ENCODE results near the gene FDCSP. TPM values are rescaled to one million over a fixed set of nuclear protein-coding genes. Genes with fewer than 3 reads are reported as not detected.
"Not testable (repeated sequence)": the region's sequence is repeated elsewhere in the genome, so short reads cannot be mapped to it uniquely, and the experiment has no call there.

FDCSP gene
- total RNA-seq, 4 donors from 2014 or later, result not detected

GRCh38 chr4:70191647-70192046, 34.3 kb upstream of the FDCSP start:
- Histone ChIP-seq H3K4me3 (no peak overlapping the region), H3K9me3 (no peaks in the 10 kb centered on the region), H3K27me3 (no peaks in the 10 kb centered on the region), H3K27ac (no peak overlapping the region), H3K36me3 (no peaks in the 10 kb centered on the region), H3K4me1 (no peaks in the 10 kb centered on the region)
- 26 to 27% methylated on average over 1 of the region's 1 CpG for WGBS, 2 donors
- no peak for DNase-seq (ENCODE audit: low spot score in 2 of 2)
- TF ChIP-seq EP300 (IDR thresholded peaks at IDR 0.05) (no peak), POLR2A (IDR thresholded peaks at IDR 0.05) (no peak), CTCF (IDR thresholded peaks at IDR 0.05) (no peak)

- 97% methylated on average over 2 of the region's 2 CpGs for whole genome bisulfite sequencing, 2 donors
- TF ChIP-seq EP300 (IDR thresholded peaks at IDR 0.05), result no peak
- TF ChIP-seq POLR2A (IDR thresholded peaks at IDR 0.05), result no peak
- no peak for TF ChIP-seq CTCF (IDR thresholded peaks at IDR 0.05)
- Histone ChIP-seq H3K27me3 (no peaks in the 10 kb centered on the region), H3K4me3 (no peak overlapping the region), H3K36me3 (no peaks in the 10 kb centered on the region), H3K9me3 (no peaks in the 10 kb centered on the region), H3K4me1 (no peaks in the 10 kb centered on the region), H3K27ac (no peak overlapping the region)
- DNase-seq (ENCODE audit: low spot score in 2 of 2), result no peak
Measured at GRCh38 chr4:70192895-70193294, 33.0 kb upstream of the FDCSP start.

GRCh38 chr4:70195425-70195824, 30.5 kb upstream of the FDCSP start, which contains the start of gene ODAM:
Gene ODAM (plus strand): TSS chr4:70195725. CDS start chr4:70196544, 819 bp downstream.
- H3K27ac ChIP-seq, result no peak within 1 kb of the TSS
- H3K4me3 ChIP-seq, result no peak within 1 kb of the TSS
- DNase-seq (ENCODE audit: low spot score in 2 of 2), result no peak
- WGBS, 2 donors, result 88 to 95% methylated on average over 1 of the region's 1 CpG
- no peaks in the 10 kb centered on the region for H3K27me3 ChIP-seq
- H3K36me3 ChIP-seq, result no peaks in the 10 kb centered on the region
- no peaks in the 10 kb centered on the region for H3K9me3 ChIP-seq
- TF ChIP-seq POLR2A (IDR thresholded peaks at IDR 0.05) (no peak), EP300 (IDR thresholded peaks at IDR 0.05) (no peak), CTCF (IDR thresholded peaks at IDR 0.05) (no peak)
- H3K4me1 ChIP-seq, result no peaks in the 10 kb centered on the region

GRCh38 chr4:70196857-70197256, 29.1 kb upstream of the FDCSP start:
- TF ChIP-seq EP300 (IDR thresholded peaks at IDR 0.05) (no peak), POLR2A (IDR thresholded peaks at IDR 0.05) (no peak)
- Histone ChIP-seq H3K27ac (no peak overlapping the region), H3K9me3 (no peaks in the 10 kb centered on the region), H3K4me1 (no peaks in the 10 kb centered on the region), H3K27me3 (no peaks in the 10 kb centered on the region), H3K4me3 (no peak overlapping the region), H3K36me3 (no peaks in the 10 kb centered on the region)
- WGBS, 2 donors, result 85 to 87% methylated on average over 2 of the region's 2 CpGs
- no peak for DNase-seq (ENCODE audit: low spot score in 2 of 2)

GRCh38 chr4:70197842-70198241, 28.1 kb upstream of the FDCSP start:
- 57 to 72% methylated on average over 2 of the region's 2 CpGs for WGBS, 2 donors
- Histone ChIP-seq H3K4me3 (no peak overlapping the region), H3K9me3 (no peaks in the 10 kb centered on the region), H3K27ac (no peak overlapping the region), H3K36me3 (no peaks in the 10 kb centered on the region), H3K4me1 (no peaks in the 10 kb centered on the region), H3K27me3 (no peaks in the 10 kb centered on the region)
- no peak for DNase-seq (ENCODE audit: low spot score in 2 of 2)
- TF ChIP-seq POLR2A (IDR thresholded peaks at IDR 0.05), result no peak
- TF ChIP-seq EP300 (IDR thresholded peaks at IDR 0.05), result no peak
- TF ChIP-seq CTCF (IDR thresholded peaks at IDR 0.05), result no peak

- 53 to 55% methylated on average over 1 of the region's 1 CpG for WGBS, 2 donors
Measured at GRCh38 chr4:70203601-70204000, 22.3 kb upstream of the FDCSP start.

GRCh38 chr4:70212752-70213151, 13.2 kb upstream of the FDCSP start:
- not testable (repeated sequence) for H3K27ac ChIP-seq; DNase-seq (ENCODE audit: low spot score in 2 of 2); H3K27me3 ChIP-seq; H3K4me1 ChIP-seq; H3K4me3 ChIP-seq; H3K9me3 ChIP-seq; H3K36me3 ChIP-seq
- WGBS, 2 donors, result 74 to 81% methylated on average over 4 of the region's 4 CpGs

More at GRCh38 chr4:70203601-70204000, 22.3 kb upstream of the FDCSP start:
- Histone ChIP-seq H3K27ac (no peak overlapping the region), H3K9me3 (no peaks in the 10 kb centered on the region), H3K36me3 (no peaks in the 10 kb centered on the region), H3K4me1 (no peaks in the 10 kb centered on the region), H3K4me3 (no peak overlapping the region), H3K27me3 (no peaks in the 10 kb centered on the region)
- no peak for TF ChIP-seq EP300 (IDR thresholded peaks at IDR 0.05)
- no peak for TF ChIP-seq POLR2A (IDR thresholded peaks at IDR 0.05)
- no peak for TF ChIP-seq CTCF (IDR thresholded peaks at IDR 0.05)
- DNase-seq (ENCODE audit: low spot score in 2 of 2), result no peak

GRCh38 chr4:70216109-70216508, 9.8 kb upstream of the FDCSP start:
- not testable (repeated sequence) for H3K9me3 ChIP-seq; H3K27me3 ChIP-seq; H3K4me1 ChIP-seq; DNase-seq (ENCODE audit: low spot score in 2 of 2); H3K4me3 ChIP-seq; H3K36me3 ChIP-seq; H3K27ac ChIP-seq
